ENCODE measurements around the gene ALG8.

DNA sequence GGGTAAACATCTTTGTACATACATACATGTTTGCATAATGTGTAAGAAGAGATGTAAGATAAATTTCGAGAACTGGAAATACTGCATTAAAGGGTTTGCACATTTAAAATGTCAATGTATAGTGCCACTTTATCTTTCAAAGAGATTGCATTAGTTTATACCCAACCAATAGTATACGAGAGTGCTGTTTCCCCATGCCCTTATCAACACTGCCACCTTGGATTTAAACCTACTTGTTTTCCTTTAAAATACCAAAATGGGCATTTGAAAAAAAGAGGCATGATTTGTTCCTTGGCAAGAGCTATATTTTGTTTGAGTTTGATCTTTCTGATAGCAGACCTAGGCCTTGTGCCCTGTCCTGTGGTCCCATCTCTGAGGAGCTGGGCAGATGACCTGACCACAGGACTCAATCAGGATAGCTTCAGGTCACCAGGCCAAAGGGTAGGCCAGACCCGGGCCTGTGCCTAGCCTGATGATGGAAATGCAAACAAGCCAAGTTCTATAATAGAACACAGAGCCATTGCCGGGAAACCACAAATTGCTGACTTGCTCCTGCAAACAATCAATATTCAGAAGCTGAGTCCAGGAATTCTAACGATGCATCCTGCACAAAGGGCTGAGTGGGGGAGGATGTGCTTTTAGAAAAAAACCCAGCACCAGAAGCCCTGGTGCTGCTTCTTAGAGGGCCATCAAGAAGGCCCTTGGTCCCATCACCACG, 16.9 kb upstream of the ALG8 start:
- TF ChIP-seq BACH1 (IDR thresholded peaks at IDR 0.05; ENCODE audit: low read length): no peak
- TF ChIP-seq, protein P1, sequence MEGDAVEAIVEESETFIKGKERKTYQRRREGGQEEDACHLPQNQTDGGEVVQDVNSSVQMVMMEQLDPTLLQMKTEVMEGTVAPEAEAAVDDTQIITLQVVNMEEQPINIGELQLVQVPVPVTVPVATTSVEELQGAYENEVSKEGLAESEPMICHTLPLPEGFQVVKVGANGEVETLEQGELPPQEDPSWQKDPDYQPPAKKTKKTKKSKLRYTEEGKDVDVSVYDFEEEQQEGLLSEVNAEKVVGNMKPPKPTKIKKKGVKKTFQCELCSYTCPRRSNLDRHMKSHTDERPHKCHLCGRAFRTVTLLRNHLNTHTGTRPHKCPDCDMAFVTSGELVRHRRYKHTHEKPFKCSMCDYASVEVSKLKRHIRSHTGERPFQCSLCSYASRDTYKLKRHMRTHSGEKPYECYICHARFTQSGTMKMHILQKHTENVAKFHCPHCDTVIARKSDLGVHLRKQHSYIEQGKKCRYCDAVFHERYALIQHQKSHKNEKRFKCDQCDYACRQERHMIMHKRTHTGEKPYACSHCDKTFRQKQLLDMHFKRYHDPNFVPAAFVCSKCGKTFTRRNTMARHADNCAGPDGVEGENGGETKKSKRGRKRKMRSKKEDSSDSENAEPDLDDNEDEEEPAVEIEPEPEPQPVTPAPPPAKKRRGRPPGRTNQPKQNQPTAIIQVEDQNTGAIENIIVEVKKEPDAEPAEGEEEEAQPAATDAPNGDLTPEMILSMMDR (IDR thresholded peaks at IDR 0.05; ENCODE audit: control extremely low read depth in 1 of 3, insufficient read depth in 1 of 3, low read depth in 1 of 3, low read length in 3 of 3): no peak
- no peak for TF ChIP-seq ASH2L (IDR thresholded peaks at IDR 0.05; ENCODE audit: low read length)
- TF ChIP-seq KDM1A (IDR thresholded peaks at IDR 0.05; ENCODE audit: borderline replicate concordance, low read length): no peak
- no peak for TF ChIP-seq TBP (IDR thresholded peaks at IDR 0.05; ENCODE audit: low read depth, low read length)
- no peak for TF ChIP-seq E2F6 (IDR thresholded peaks at IDR 0.05)
- TF ChIP-seq RXRA (IDR thresholded peaks at IDR 0.05; ENCODE audit: insufficient read depth, low read depth, low read length): no peak
- no peak for TF ChIP-seq EP300 (IDR thresholded peaks at IDR 0.05; ENCODE audit: borderline replicate concordance in 1 of 2, low read depth in 2 of 2, low read length in 2 of 2)
- no peak for TF ChIP-seq EGR1 (IDR thresholded peaks at IDR 0.05; ENCODE audit: borderline replicate concordance, low read depth, low read length)
- TF ChIP-seq EZH2 (IDR thresholded peaks at IDR 0.05; ENCODE audit: low read depth, low read length, severe bottlenecking): no peak
- TF ChIP-seq SP1 (IDR thresholded peaks at IDR 0.05; ENCODE audit: low read depth, low read length): no peak
- TF ChIP-seq FOSL1 (IDR thresholded peaks at IDR 0.05; ENCODE audit: insufficient read depth, low read depth, low read length): no peak
